ENCODE results near the gene TOR4A. TPM values are rescaled to one million over a fixed set of nuclear protein-coding genes. Genes with fewer than 3 reads are reported as not detected.

Gene TOR4A
- total and polyA plus RNA-seq, 12 donors: 4.7 to 21.5 (median 16.5) TPM

DNA sequence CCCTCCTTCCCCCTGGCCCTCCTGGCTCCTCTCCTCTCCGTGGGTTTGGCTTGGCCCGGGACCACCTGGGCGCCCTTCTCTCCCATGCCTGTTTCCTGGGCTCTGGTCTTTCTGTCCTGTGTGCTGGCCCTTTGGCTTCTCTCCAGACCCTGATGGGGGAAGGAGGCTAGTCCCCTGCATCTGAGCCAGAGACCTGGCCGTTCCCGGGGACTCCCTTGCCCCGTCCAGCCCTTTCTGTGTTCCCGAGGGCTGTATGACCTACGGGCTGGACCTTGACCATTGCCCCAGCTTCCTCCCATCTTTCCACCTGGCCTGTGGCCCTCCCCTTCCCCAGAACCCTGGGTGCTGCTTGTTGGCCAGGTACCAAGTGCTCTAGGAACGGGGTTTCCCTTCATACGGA lies 14.0 kb upstream of the TOR4A start:
- H3K27me3 ChIP-seq: no peaks in the 10 kb centered on the region
- peak in 1 of 8 donors; percentile 11 for ATAC-seq
- intact Hi-C loops (cut with DNase I): no loop called here
- DNase-seq: peak in 1 of 2 donors; percentile 5
- no peak for TF ChIP-seq CTCF (IDR thresholded peaks at IDR 0.05)
- peaks cover 0 to 79% (median 31%) of the 10 kb centered on the region in 9 donors for H3K36me3 ChIP-seq
- peaks cover 0 to 27% (median 15%) of the 10 kb centered on the region in 9 donors for H3K4me1 ChIP-seq
- no peaks in the 10 kb centered on the region for H3K9me3 ChIP-seq
- 82 to 89% methylated on average over 10 of the region's 10 CpGs for WGBS, 2 donors
- no peak overlapping the region for H3K4me3 ChIP-seq
- no peak overlapping the region for H3K27ac ChIP-seq

DNA sequence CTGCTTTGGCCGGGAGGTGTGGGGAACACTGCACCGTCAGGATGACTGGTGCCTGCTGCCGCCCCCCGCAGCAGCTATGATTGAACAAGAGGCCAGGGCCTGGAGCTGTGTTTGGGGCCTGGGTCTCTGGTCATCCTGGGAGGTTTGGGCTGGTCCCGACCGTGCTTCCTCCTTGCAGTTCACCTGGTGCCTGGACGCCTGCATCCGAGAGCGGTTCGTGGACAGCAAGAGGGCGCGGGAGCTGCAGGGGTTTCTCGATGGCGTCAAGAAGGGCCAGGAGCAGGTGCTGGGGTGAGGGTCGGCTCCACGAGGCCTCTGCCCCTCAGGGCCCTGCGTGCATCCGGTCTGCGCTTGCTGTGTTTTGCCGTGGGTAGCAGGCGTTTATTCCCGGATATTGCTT lies 13.5 kb upstream of the TOR4A start:
- intact Hi-C loops (cut with DNase I): no loop called here
- TF ChIP-seq CTCF (IDR thresholded peaks at IDR 0.05): no peak
- 95% methylated on average over 22 of the region's 22 CpGs for WGBS, 2 donors
- DNase-seq (peak in 1 of 2 donors; percentile 7), ATAC-seq (no peak)
- peaks cover 0 to 78% (median 29%) of the 10 kb centered on the region in 9 donors for H3K36me3 ChIP-seq
- H3K4me3 ChIP-seq: no peak overlapping the region
- no peaks in the 10 kb centered on the region for H3K27me3 ChIP-seq
- H3K4me1 ChIP-seq: peaks cover 2 to 33% (median 20%) of the 10 kb centered on the region in 9 donors
- no peaks in the 10 kb centered on the region for H3K9me3 ChIP-seq
- no peak overlapping the region for H3K27ac ChIP-seq

GRCh38 chr9:137265496-137266161 lies 11.9 kb upstream of the TOR4A start:
- ATAC-seq (no peak), DNase-seq (no peak)
- Histone ChIP-seq H3K4me3 (no peak overlapping the region), H3K27ac (no peak overlapping the region), H3K4me1 (peaks cover 8 to 48% (median 33%) of the 10 kb centered on the region in 9 donors), H3K27me3 (no peaks in the 10 kb centered on the region), H3K9me3 (no peaks in the 10 kb centered on the region), H3K36me3 (peaks cover 0 to 80% (median 24%) of the 10 kb centered on the region in 9 donors)
- 92 to 97% methylated on average over 29 of the region's 29 CpGs for WGBS, 2 donors
- intact Hi-C loops (cut with DNase I): no loop called here
- TF ChIP-seq CTCF (IDR thresholded peaks at IDR 0.05): no peak

- Histone ChIP-seq H3K27me3 (no peaks in the 10 kb centered on the region), H3K36me3 (peaks cover 0 to 84% (median 24%) of the 10 kb centered on the region in 9 donors), H3K4me3 (no peak overlapping the region), H3K4me1 (peaks cover 8 to 53% (median 38%) of the 10 kb centered on the region in 9 donors), H3K9me3 (no peaks in the 10 kb centered on the region), H3K27ac (no peak overlapping the region)
- ATAC-seq: no peak
- no peak for TF ChIP-seq CTCF (IDR thresholded peaks at IDR 0.05)
- WGBS, 2 donors: 73 to 76% methylated on average over 15 of the region's 15 CpGs
- intact Hi-C loops (cut with DNase I): no loop called here
- peak in 1 of 2 donors; percentile 43 for DNase-seq
These were observed 11.4 kb upstream of the TOR4A start for GRCh38 chr9:137266162-137266527.

Measured in heart right ventricle (tissue), 16 donors.